Osteocyte (in vitro differentiated cells): Measurements from ENCODE around the gene ACSS1. TPM values are rescaled to one million over a fixed set of nuclear protein-coding genes. Genes with fewer than 3 reads are reported as not detected.

ENCODE experiments used
- DNase-seq: peaks from one replicate; pipeline ENCODE4 v3.0.0; 2021; ENCODE audit warnings: mixed read lengths; ENCODE audit not compliant: unreplicated experiment; ENCODE audit errors: extremely low spot score
- H3K27ac Mint-ChIP-seq: one replicate; pipeline ENCODE4 v1.8.0; 2021; ENCODE audit warnings: mild to moderate bottlenecking, mixed read lengths; ENCODE audit not compliant: unreplicated experiment
- H3K27me3 Mint-ChIP-seq: one replicate; pipeline ENCODE4 v1.8.0; 2021; ENCODE audit warnings: mixed read lengths; ENCODE audit not compliant: unreplicated experiment
- H3K36me3 Mint-ChIP-seq: one replicate; pipeline ENCODE4 v1.8.0; 2021; ENCODE audit warnings: mixed read lengths; ENCODE audit not compliant: unreplicated experiment
- H3K4me1 Mint-ChIP-seq: one replicate; pipeline ENCODE4 v1.8.0; 2021; ENCODE audit warnings: mixed read lengths; ENCODE audit not compliant: unreplicated experiment
- H3K4me3 Mint-ChIP-seq: one replicate; pipeline ENCODE4 v1.8.0; 2021; ENCODE audit warnings: mild to moderate bottlenecking, moderate library complexity, mixed read lengths; ENCODE audit not compliant: unreplicated experiment
- H3K9me3 Mint-ChIP-seq: one replicate; pipeline ENCODE4 v1.8.0; 2021; ENCODE audit warnings: mixed read lengths; ENCODE audit not compliant: unreplicated experiment
- total RNA-seq: library from RNA; stranded (reverse); gene quantifications from 2 replicates; pipeline ENCODE4 v1.2.1, GENCODE V29; 2021
- TF ChIP-seq, protein P1 (sequence below): fragments of 200-600 bp; sonication (generic); IDR thresholded peaks from 2 replicates; pipeline ENCODE4 v1.5.0; 2021; ENCODE audit warnings: antibody characterized with exemption, mild to moderate bottlenecking, moderate library complexity

The ACSS1 gene
- total RNA-seq, 1 donor from 2014 or later = 8.2 TPM

DNA sequence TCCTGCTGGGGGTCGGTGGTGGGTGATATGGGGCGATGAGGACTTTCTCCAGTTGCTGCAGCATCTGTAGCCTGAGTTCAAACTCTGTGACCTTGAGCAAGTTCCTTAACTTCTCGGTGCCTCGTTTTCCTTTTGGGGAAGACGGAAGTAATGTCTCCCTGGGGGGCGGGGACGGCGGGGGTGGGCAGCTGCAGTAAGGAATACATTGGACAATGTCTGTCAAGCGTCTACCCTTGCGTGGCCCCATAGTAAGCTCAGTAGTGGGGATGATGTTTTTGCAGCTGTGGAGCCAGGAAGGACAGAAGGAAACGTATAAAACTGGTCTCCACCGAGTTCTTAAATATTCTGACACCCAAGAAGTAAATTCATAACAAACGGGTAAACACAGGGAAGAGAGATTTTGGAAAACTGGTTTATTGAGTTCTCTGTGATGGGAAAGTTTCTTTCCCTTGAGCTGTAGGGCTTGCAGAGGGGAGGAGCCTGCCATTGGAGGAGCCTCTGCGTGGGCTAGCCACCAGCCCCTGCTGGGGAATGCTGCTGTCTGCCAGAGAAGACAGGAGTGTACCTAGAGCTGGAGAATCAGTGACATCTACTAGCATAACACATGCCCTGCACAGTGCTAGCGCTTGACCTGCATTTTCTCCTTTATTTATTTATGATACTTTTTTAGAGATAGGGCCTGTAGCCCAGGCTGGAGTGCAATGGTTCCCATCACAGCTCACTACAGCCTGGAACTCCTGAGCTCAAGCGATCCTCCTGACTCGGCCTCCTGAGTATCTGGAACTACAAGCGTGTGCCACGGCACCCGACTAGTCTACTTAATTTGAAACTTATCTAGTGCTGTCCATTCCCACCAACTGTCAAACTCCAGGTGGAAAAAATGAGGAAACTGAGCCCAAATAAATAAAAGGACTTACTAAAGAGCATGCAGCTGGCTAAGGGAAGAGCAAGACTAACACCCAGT, 1.2 kb upstream of the ACSS1 start:
- H3K27me3 Mint-ChIP-seq = peaks cover 52% of the 10 kb centered on the region
- DNase-seq = no peak
- no peaks in the 10 kb centered on the region for H3K36me3 Mint-ChIP-seq
- TF ChIP-seq, protein P1, sequence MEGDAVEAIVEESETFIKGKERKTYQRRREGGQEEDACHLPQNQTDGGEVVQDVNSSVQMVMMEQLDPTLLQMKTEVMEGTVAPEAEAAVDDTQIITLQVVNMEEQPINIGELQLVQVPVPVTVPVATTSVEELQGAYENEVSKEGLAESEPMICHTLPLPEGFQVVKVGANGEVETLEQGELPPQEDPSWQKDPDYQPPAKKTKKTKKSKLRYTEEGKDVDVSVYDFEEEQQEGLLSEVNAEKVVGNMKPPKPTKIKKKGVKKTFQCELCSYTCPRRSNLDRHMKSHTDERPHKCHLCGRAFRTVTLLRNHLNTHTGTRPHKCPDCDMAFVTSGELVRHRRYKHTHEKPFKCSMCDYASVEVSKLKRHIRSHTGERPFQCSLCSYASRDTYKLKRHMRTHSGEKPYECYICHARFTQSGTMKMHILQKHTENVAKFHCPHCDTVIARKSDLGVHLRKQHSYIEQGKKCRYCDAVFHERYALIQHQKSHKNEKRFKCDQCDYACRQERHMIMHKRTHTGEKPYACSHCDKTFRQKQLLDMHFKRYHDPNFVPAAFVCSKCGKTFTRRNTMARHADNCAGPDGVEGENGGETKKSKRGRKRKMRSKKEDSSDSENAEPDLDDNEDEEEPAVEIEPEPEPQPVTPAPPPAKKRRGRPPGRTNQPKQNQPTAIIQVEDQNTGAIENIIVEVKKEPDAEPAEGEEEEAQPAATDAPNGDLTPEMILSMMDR = peak; percentile 7
- H3K9me3 Mint-ChIP-seq = no peaks in the 10 kb centered on the region
- peak overlapping the region; percentile 11 for H3K4me3 Mint-ChIP-seq
- H3K27ac Mint-ChIP-seq = peak overlapping the region; percentile 50
- peaks cover 30% of the 10 kb centered on the region for H3K4me1 Mint-ChIP-seq

DNA sequence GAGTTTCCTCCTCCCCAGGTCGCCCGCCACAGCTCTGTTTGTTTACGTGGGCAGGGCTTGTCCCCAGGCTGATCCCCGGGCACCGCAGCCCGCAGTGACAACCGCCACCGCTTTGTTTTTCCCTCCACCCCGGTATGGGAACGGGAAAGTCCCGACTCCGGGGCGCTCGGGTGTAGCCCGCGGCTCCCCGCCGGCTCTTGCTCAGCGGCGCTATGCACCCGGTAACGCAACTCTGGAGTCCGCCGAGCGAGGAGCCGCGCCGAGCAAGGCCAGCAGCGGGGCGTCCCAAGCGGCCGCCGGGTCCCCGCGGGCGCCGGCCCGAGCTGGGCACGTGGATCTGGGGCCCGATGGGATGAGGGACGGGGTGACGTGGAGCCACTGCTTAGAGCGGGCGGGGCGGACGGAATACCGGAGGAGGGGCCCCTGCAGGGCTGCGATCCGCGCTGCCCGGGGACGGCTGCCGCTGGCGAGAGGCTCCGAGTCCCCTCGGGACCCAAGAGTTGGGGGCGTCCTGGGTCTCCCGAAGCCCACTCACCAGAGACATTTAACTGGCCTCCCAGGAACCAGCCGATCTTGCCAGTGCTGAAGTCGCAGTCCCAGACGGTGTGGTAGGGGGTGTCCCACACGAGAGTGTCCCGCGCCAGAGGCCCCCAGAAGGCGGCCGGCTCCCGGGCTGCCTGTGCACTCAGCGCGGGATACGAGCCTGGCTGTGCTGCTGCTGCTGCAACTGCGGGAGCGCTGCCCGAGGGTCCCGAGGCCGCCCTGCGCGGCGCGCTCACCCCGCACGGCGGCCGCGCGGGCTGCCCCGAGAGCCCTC, 497 bp downstream of the ACSS1 start:
- TF ChIP-seq, protein P1 = no peak
- peaks cover 40% of the 10 kb centered on the region for H3K4me1 Mint-ChIP-seq
- H3K4me3 Mint-ChIP-seq = peak overlapping the region; percentile 75
- peak overlapping the region; percentile 71 for H3K27ac Mint-ChIP-seq
- DNase-seq = no peak
- peaks cover 37% of the 10 kb centered on the region for H3K27me3 Mint-ChIP-seq
- H3K36me3 Mint-ChIP-seq = no peaks in the 10 kb centered on the region
- no peaks in the 10 kb centered on the region for H3K9me3 Mint-ChIP-seq

DNA sequence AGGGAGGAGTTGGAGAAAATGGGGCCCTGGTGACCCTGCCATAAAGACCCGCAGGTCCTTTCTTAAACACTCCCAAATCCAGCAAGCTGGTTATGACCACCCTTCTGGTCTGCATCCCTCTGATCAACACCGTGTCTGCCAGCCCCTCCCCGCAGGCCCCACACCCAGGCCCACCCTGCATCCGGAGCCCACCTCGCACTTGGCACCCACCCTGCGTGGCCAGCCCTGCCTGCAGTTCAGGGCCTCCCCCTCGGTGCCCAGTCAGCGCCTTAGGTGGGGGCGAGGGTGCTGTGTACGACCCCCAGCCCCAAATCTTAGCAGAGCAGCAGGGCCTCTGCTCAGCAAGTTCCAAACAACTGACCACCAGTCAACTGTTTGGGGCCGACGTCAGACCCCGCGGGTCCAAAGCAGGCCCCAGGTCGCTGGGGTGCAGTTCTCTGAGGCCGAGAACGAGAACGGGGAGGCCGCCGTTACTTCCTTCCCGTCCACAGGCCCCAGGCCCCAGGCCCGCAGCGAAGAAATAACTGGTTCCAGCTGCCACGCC, 1.2 kb downstream of the ACSS1 start:
- Mint-ChIP-seq H3K9me3 (no peaks in the 10 kb centered on the region), H3K4me3 (peak overlapping the region; percentile 75), H3K36me3 (no peaks in the 10 kb centered on the region), H3K27me3 (peaks cover 30% of the 10 kb centered on the region), H3K27ac (peak overlapping the region; percentile 71), H3K4me1 (peaks cover 40% of the 10 kb centered on the region)
- no peak for DNase-seq
- TF ChIP-seq, protein P1 = no peak

DNA sequence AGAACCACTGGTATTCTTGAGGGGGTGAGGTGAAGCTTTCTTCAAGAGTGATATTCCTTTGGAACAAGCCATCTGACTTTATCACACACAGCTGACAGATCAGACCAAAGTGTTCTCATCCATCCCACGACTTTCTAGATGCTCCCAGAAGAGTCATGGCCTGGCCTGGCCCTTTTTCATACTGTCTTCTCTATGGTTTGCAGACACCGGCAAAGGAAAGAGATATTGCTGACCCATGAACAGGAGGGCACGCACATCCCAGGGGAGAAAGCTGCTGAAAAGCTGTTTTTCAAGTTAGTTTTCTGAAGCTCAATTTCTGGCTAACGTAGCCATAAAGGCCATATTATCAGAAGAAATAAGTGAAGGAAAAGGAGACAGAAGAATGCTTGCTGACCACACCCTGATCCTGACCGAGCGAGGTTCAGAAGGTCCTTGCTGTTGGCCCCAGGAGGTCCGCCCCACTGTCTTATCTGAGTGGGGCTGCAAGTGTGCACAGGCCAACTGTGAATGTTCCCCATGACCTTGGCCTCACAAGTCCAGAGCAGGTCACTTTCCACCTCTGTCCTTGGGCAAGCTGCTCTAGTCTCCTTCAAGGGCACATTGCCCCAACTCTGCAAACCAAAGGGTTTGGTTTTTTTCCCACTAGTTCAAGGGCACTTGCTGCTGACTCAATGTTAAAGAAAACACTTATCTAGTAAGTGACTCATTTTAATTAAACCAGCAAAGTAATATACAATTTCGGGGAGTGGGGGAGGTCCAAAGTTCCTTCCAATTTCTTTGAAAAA, 2.0 kb downstream of the ACSS1 start:
- Mint-ChIP-seq H3K27ac (no peak overlapping the region), H3K4me1 (peaks cover 40% of the 10 kb centered on the region), H3K9me3 (no peaks in the 10 kb centered on the region), H3K27me3 (peaks cover 25% of the 10 kb centered on the region), H3K36me3 (no peaks in the 10 kb centered on the region), H3K4me3 (peak overlapping the region; percentile 75)
- TF ChIP-seq, protein P1 = no peak
- DNase-seq = no peak
